Activated CD8-positive, alpha-beta T cell treated with anti-CD3 and anti-CD28 coated beads for 36 hours (primary cell): ENCODE data around the gene SLC13A5. TPM values are rescaled to one million over a fixed set of nuclear protein-coding genes. Genes with fewer than 3 reads are reported as not detected.

ENCODE experiments used
- ATAC-seq: fragments of 200-7000 bp; cut with Tn5 transposase; one replicate; pipeline ENCODE4 v1.10.0; 2021; ENCODE audit warnings: mild to moderate bottlenecking, moderate library complexity
- CTCF ChIA-PET: fragments of 350-600 bp; sonication (Branson Sonifier 250); formaldehyde crosslinking; loops from one replicate; lab custom pipeline; 2021; ENCODE audit warnings: antibody characterized with exemption; lab: Charles Lee
- POLR2A ChIA-PET: fragments of 350-600 bp; sonication (Branson Sonifier 250); formaldehyde crosslinking; loops from one replicate; lab custom pipeline; 2021; ENCODE audit warnings: antibody characterized with exemption; lab: Charles Lee
- DNase-seq: peaks from one replicate; pipeline ENCODE4 v3.0.0-alpha.2; 2020
- H3K27ac Mint-ChIP-seq: one replicate; pipeline ENCODE4 v1.8.0; 2021; ENCODE audit warnings: mild to moderate bottlenecking, mixed read lengths
- H3K27me3 Mint-ChIP-seq: one replicate; pipeline ENCODE4 v1.8.0; 2021; ENCODE audit warnings: mixed read lengths
- H3K36me3 Mint-ChIP-seq: one replicate; pipeline ENCODE4 v1.8.0; 2021; ENCODE audit warnings: low read depth, mixed read lengths
- H3K4me1 Mint-ChIP-seq: one replicate; pipeline ENCODE4 v1.8.0; 2021; ENCODE audit warnings: low read depth, mixed read lengths
- H3K4me3 Mint-ChIP-seq: one replicate; pipeline ENCODE4 v1.8.0; 2021; ENCODE audit warnings: mild to moderate bottlenecking, moderate library complexity, mixed read lengths
- H3K9me3 Mint-ChIP-seq: one replicate; pipeline ENCODE4 v1.8.0; 2021; ENCODE audit warnings: mixed read lengths
- CTCF ChIP-seq: fragments of 200-600 bp; IDR thresholded peaks from one replicate; pipeline ENCODE4 v1.8.0; 2022; ENCODE audit warnings: antibody characterized with exemption, mild to moderate bottlenecking
- intact Hi-C: fragments of 100-400 bp; cut with micrococcal nuclease; formaldehyde crosslinking; loops from one replicate; pipeline ENCODE4 v1.10.0; 2022
- total RNA-seq, 2 experiments: library from RNA; stranded (reverse); gene quantifications; one replicate each; pipeline ENCODE4 v1.2.3, GENCODE V29; 2021

SLC13A5 gene
- total RNA-seq, 2 experiments from 2014 or later = not detected

GRCh38 chr17:6755731-6756184, 42.6 kb upstream of the SLC13A5 start, which contains the start of gene XAF1:
Gene XAF1 (plus strand): TSS chr17:6756046. CDS start chr17:6756079, 33 bp downstream.
- ATAC-seq (peak; percentile 54), DNase-seq (peak; percentile 48)
- Mint-ChIP-seq H3K36me3 (peaks cover 5% of the 10 kb centered on the region), H3K27me3 (no peaks in the 10 kb centered on the region), H3K4me1 (peaks cover 49% of the 10 kb centered on the region), H3K27ac (peak within 1 kb of the TSS; percentile 91), H3K4me3 (peak within 1 kb of the TSS; percentile 85), H3K9me3 (no peaks in the 10 kb centered on the region)
- ChIA-PET CTCF (interaction anchor here (1.5 kb wide), 2 partner anchors 9 to 87 kb away, joined by 3 to 5 read pairs; no protein-coding TSS in a partner anchor), POLR2A (interaction anchor here (0.6 to 1.8 kb wide), 3 partner anchors 32 to 193 kb away, joined by 3 read pairs; no protein-coding TSS in a partner anchor)
- intact Hi-C loops = no loop called here
- no peak for TF ChIP-seq CTCF

- no peaks in the 10 kb centered on the region for H3K9me3 Mint-ChIP-seq
- CTCF ChIA-PET = interaction anchor here (1.2 to 1.5 kb wide), 3 partner anchors 9 to 89 kb away, joined by 3 to 5 read pairs (median 4); no protein-coding TSS in a partner anchor
- H3K4me3 Mint-ChIP-seq = peak overlapping the region; percentile 85
- DNase-seq (no peak), ATAC-seq (no peak)
- POLR2A ChIA-PET = interaction anchor here (0.6 kb wide), 1 partner anchor 193 kb away, joined by 3 read pairs; no protein-coding TSS in a partner anchor
- peak overlapping the region; percentile 91 for H3K27ac Mint-ChIP-seq
- peaks cover 5% of the 10 kb centered on the region for H3K36me3 Mint-ChIP-seq
- peaks cover 49% of the 10 kb centered on the region for H3K4me1 Mint-ChIP-seq
- intact Hi-C loops = no loop called here
- TF ChIP-seq CTCF = no peak
- no peaks in the 10 kb centered on the region for H3K27me3 Mint-ChIP-seq
Measured at GRCh38 chr17:6755281-6755680, 42.1 kb upstream of the SLC13A5 start.

GRCh38 chr17:6753546-6753945, 40.4 kb upstream of the SLC13A5 start:
- POLR2A ChIA-PET = no interaction called here

GRCh38 chr17:6753006-6753445, 39.9 kb upstream of the SLC13A5 start:
- no peak for TF ChIP-seq CTCF
- intact Hi-C loops = no loop called here
- ChIA-PET CTCF (no interaction called here), POLR2A (no interaction called here)
- Mint-ChIP-seq H3K9me3 (no peaks in the 10 kb centered on the region), H3K4me3 (peak overlapping the region; percentile 14), H3K27ac (peak overlapping the region; percentile 86), H3K36me3 (no peaks in the 10 kb centered on the region), H3K4me1 (peaks cover 47% of the 10 kb centered on the region), H3K27me3 (no peaks in the 10 kb centered on the region)
- DNase-seq (peak; percentile 62), ATAC-seq (peak; percentile 52)

More at GRCh38 chr17:6753546-6753945, 40.4 kb upstream of the SLC13A5 start:
- Mint-ChIP-seq H3K4me3 (no peak overlapping the region), H3K27me3 (no peaks in the 10 kb centered on the region), H3K9me3 (no peaks in the 10 kb centered on the region), H3K4me1 (peaks cover 49% of the 10 kb centered on the region), H3K27ac (peak overlapping the region; percentile 65), H3K36me3 (peaks cover 2% of the 10 kb centered on the region)
- TF ChIP-seq CTCF = no peak
- DNase-seq (no peak), ATAC-seq (no peak)
- CTCF ChIA-PET = no interaction called here
- intact Hi-C loops = no loop called here
